NCI-H2171 (cell line): ENCODE data around the gene PCSK6.
"Not testable (repeated sequence)": the region's sequence is repeated elsewhere in the genome, so short reads cannot be mapped to it uniquely, and the experiment has no call there.

Source experiments
- DNase-seq: peaks from one replicate; lab custom pipeline; 2025; lab: John Stamatoyannopoulos, UW

Gene PCSK6

DNA sequence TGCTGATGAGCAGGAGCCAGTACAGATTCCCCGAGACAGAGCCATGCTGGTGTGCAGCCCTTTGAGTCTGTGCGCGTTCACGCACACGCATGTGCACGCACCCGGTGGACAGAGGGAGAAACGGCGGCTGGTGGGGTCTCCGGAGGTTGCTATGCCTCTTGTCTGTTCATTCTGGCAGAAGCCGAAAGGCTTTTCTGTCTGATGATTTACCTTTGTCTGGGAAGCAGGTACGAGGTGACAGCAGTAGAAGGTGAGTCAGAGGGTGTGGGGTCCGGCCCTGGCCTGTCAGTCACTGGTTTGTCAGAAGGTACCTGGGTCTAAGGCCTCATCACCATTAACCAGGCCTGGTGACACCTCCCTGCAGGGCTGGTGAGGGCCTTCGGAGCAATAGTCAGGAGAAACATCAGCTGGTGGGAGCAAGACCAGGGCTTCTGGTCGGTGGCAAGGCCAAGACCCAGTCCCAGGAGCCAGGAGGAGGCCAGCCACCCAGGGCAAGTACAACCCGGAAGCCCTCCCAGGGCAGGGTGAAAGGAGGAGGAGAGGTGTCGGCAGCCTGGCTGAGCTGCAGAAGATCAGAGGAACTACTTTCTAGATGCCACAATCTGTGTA is 7.5 kb downstream of the PCSK6 start:
- DNase-seq, result no peak

DNA sequence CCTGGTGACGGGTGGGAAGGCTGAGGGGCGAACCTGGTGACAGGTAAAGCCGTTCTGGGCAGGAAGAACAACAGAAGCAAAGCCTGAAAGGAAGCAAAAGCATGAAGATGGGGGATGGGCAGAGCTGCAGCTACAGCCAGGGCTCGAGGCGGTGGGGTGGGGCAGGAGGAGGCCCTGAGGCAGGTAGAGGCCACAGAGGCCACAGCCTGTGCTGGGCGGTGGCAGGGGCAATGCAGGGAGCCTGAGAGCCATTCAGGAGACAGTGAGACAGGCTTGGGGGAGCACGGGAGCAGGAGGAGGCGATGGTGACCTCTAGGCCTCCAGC is 8.2 kb downstream of the PCSK6 start:
- no peak for DNase-seq

DNA sequence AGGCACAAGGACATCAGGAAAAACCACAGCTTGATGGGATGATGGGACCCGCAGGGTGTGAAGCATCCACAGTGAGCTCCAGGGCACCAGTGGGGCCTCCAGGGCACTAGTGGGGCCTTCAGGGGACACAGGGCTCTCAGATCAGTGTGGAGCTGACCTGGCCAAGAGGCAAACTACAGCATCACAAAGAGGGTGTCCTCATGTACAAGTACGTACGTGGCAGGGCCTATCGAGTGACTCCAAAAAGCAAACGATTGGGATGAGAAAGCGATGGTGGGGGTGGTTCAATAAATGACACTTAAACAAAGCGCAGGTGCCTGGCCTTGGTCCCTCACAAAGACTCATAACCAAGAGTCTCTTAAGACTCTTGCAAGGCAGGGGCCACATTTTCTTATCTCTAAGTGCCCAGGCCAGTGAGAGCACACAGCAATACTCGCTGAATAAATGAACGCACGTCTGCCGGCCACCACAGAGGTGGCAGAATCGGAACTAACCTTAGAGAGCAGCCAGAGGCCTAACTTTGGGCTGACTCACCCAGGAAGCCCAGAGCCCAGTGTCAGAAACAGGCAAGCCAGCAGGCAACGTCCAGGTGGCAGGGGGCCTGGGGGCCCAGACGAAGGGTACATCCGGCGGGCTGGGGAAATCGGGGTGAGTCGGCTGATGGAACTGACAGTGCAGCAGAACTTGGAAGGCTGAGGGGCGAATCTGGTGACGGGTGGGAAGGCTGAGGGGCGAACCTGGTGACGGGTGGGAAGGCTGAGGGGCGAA is 8.7 kb downstream of the PCSK6 start:
- no peak for DNase-seq

DNA sequence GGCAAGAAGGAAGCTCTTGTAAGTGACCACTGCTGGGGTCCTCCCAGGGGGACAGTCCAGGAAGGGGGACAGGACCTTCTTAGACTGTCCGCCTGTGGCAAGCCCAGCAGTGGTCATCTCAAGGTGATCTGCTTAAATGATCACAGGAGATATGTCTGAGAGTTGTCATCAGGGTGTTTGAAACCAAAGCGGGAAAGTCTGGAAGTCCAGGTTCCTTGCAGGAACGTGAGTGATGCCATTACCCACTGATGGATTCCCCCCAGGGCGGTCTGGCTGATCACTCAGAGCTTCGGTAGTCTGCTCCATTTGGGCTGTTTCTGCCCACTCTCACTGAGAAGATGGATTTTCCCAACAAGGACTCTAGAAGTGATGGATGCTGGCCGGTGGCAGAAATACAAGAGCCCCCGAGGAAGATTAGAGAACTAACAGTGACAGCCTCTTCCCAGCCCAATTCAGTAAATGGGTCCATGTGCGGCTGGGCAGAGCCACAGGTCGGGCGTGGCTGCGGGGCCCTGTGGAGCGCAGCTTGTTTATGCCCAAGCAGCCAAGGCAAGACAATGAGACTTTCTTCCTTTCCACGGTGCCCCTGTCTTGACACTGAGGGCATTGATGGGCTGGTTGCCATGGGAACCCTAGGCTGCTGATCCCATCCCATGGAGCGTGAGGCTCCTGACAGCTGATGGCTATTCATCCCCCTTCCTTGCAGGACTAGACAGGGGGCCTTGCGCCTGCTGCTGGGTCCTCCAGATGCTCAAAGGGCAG is 9.5 kb downstream of the PCSK6 start:
- DNase-seq, result no peak

DNA sequence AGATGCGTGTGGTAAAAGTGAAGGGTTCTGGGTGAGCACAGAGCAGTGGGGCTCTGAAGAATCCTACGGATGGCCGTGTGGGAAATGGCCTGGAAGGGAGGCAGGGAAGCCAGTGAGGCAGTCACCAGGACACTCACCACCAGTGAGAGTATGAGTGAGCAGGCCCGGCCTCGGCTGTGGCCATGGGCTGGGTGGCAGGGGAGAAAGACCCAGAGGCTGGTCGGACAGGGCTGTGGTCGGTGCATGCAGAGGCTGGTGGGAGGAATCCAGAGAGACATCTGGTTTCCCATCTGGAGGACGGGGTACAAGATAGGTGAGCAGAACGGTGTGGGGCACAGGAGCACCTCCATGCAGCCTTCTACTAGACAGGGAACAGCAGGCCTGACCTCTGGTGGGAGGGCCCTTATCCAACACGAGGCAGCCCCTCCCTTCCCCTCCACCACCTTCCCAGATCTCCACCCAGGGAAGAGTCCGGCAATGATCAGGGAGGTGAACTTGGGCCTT is 10.1 kb downstream of the PCSK6 start:
- no peak for DNase-seq

DNA sequence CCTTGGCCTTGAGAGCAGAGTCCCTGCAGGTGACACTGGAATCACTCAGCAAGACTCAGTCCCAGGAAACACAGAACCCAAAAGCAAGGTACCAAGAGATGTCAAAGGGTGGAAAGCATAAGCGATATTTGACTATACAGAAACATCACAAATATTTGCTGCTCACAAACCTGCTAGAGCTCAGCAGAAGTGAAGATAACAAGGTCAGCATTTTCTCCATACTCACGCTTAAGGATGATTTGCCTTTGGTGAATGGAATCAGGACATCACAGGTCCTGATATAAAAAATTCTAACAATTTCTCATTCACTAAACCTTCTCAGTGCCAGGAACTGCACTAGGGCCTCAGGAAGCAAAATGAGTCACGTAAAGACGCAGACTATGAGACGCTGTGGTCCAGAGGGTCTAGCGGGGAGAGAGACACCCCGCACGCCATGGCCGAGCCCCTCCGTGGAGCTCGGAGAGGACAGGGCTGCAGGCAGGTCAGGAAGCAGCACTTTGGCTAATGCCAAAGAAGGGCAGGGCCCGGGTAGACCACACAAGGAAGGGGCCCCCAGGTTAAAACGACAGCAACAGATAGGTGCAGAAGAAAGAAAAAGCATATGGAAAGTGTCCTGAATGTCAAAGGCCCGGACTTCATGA is 10.7 kb downstream of the PCSK6 start:
- DNase-seq, result no peak

DNA sequence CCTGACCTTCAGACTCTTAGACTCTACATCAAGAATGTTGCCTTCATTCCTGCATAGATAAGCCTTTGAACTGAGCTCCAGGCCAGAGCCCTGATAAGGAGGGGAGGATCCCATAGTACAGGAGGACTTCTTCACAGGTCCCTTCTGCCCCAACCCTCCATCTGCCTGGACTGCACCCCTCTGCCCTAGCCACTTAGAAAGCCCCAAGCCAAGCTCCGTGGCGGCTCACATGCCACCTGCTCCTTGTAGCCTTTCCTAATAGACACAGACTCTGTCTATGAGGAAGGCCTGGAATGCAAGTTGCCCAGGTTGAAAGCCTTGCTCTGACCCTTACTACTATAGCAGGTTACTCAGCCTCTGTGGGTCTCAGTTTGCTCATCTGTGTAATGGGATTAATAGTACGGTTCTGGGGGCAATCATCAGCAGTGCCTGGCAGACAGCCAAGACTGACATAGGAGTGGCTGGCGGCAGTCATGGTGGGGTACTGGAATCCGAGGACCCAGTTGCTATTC is 11.6 kb downstream of the PCSK6 start:
- no peak for DNase-seq

DNA sequence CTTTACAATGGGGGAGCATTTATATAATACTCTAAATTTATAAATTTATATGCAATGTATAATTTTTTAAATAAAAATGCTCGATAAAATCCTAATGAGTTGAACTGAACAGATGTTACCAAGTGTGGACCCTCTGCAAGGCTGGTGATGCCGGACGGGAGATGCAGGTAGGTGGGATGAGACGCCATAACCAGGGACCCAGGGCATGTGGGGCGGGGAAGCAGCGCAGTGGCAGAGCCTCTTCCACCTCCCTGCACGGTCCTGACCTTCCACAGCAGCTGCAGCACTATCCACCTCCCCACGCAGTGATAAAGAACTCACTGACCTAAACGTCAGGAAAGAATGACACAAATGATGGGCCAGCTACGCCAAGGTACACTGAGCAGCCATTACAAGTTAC is 12.8 kb downstream of the PCSK6 start:
- no peak for DNase-seq

DNA sequence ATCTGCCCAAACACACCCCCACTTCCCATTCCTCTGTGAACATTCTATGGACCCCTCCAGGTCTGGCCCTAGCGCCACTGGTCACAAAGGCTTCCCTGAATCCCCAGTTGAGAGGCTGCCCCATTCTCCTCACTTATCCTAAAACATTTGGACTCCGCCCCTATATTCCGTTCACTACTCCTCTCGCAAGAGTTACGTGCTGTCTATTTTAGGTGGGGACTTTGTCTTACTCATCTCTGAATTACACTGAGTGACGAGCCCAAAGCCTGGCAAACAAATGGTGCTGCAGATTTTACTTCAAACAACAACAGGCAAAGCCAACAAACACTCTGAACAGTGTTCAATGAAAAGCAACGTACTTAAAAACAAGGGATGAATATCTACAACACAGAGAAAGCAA is 14.5 kb downstream of the PCSK6 start:
- no peak for DNase-seq

DNA sequence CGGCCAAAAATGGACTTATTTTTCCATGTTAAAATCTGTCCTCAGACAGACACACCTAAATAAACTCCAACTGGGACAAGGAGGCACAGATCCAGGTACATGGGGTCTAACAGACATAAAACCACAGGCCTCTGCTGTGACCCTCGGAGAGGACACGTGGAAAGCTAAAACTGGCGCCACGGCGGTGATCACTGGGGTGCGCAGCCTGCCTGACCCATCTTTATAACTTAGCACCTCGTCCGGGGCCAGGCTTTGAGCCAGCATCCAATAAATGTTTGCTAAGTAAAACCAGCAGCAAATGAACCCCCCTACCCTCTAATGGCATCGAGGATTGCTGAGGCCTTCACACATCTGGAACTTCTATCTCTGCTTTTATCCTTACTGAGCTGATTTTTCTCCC is 15.3 kb downstream of the PCSK6 start:
- no peak for DNase-seq

DNA sequence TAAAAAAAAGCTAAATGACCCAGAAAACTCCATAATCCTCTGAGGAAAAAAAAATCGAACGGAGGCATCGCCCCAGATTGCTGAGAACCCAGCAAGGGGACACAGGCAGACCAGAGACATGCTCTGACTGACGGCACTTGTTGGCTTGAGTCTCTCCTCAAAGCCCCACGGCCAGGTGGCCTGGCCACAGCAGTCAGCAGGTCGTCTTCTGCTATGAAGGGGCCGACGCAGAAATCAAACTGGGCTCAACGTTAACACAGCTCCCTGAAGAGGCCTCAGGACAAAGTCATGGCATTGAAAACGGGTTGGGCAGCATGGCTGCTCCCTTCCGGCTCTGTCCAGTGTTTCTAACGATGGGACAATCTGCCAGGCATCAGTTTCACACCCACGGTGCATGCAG is 17.5 kb downstream of the PCSK6 start:
- no peak for DNase-seq

DNA sequence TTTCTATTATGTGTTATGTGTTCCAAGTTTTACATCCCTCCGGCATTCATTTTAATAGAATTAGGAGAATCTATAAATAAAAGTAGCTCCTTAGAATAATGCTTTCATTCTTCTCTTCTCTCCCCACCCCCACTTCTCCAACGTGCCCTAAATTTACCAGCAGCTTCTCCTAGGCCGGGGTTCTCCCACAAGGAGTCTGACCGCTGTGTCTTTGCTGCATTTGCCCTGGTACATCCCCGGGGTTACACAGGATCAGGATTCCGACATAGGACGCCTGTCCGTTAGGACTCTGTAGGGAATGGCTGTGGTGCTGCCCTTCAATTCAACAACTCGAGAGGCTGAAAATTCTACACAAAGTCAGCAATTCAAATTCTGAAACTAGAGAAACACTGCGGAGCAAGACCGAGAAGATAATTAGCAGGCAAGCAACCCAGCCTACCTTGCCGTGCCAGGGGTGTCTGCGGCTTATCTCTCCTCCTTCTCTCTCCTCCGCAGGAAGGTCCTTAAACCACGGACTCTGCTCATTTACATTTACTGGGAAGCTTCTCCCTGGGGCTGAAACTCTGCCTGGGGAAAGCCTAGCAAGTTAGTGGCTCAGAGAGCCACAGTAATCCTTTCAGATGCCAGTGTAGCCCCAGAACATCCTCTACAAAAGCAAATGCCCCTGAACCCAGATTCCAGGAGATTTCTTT is 18.8 kb downstream of the PCSK6 start:
- no peak for DNase-seq

DNA sequence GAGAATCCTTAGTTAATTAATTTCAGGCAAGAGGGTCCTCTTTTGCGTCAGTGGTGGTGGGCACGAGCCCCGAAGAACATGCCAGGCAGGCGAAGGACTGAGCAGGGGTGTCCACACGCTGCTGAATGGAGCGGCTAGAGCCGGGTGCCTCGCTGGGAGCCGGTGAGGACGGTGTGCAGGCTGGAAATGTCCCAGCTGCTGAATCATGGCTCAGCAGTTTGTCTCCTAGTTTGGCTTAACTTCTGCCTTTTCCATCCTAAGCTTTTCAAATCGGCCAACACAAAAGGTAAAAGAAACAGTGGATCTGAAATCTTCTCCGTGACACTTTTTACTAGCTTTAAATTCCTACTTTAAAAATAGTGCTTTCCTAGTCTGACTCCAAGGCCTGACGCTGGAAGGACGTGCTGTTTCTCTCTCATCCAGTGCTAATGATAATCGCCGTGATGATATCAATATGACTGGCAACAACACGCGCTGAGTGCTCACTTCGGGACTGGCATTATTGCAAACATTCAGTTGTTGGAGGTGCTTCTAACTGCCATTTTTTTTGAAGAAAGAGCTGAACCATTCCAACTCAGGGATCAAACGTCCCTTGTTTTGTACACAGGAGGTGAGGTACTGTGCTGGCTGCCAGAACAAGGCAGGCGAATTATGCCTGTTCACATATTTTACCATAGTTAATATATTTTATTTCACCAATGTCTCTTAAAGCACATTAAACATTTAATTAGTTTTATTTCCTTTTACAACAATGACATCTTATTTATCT is 19.8 kb downstream of the PCSK6 start:
- DNase-seq, result no peak

DNA sequence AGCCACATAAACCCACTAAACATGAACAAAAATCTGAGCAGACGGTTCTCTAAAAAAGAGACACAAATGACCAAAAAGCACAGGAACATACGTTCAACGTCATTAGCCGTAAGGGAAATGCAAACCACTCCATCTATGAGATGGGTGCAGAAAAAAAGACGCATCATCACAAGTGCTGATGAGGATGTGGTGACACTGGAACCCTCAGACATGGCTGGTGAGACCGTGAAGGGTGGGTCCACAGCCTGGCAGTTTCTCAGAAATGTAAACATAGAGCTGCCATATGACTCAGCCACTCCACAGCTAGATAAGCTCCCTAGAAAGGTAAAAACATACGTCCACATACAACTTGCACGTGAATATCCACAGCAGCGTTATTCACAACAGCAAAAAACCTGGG is 23.3 kb downstream of the PCSK6 start:
- no peak for DNase-seq

DNA sequence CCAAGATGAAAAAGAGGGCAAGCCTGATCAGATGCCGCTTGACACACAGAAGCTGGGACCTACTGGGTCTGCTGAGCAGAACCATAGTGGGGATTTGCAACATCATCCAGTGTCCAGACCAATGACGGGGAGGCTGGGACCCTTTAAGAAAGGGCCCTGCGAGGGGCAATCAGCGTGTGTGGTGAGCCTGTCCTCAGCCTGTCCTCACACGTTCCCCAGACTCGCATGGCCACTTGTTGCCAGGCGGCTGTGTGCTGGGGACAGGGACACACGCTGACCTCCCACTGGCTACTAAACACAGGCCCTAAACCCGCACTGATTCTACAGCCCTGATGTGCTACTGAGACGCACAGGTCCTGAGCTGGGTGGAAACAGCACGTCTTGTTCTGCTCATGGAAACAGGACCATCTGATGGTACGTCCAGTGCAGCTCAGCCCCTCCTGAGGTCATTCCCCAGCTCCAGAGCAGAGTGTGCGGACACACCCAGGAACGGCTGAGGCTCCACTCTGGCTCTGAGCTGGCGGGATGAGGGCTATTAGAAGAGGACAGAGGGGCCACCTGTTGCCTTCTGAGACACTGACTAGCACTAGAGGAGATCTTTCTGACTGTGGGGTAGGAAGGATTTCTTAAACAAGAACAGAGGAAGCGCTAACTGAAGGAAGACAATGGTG is 24.4 kb downstream of the PCSK6 start:
- no peak for DNase-seq

DNA sequence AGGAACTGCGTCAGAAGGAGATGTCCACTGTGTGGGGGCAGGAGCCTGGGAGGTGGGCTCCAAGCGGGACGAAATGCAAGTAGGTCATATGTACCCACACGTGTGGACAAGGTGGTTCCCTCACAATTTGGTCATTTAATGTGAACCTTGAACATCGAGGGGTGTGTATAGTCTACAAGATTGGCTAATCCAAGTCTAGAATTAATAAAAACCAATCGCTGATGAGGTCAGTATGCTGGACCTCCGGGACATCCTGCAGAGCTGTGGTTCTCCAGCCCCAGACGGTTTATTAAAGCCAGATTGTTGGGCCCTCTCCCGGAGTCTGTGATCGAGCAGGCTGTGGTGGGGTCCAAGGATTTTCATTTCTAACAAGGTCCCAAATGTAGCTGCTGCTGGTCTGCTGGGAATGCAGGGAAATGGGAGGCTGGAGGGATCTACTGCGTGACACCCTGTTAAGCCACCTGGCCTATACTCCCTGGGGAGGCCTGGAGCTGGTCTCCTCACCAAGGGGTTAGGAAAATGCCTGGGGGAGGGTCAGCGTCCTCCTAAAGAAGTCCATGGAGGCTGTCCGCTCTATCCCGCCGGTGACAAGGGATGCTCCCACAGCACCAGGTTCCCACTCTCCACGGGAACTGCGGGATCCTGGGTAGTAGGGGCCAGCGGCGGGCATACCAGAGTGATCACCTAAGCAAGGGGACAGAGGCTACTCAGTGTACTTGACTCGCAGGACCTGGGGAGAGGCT is 25.1 kb downstream of the PCSK6 start:
- DNase-seq, result no peak

DNA sequence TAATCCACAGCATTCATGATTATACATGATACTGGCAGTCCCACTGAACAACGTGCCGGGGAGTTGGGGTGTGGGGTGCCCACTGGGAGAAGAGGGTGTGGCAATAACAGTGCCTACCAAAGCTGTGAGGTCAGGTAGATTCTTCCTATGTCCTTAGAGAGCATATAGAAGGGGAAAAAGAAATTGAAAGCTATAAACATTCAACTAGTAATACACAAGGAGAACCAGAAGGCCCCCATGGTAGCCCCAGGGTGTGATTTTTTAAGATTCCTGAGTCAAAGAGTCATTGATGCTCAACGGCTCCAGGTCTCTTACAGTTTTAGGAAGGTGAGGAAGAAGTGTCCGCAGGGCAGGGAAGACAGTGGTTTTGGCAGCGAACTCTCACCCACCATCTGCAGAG is 25.8 kb downstream of the PCSK6 start:
- DNase-seq, result not testable (repeated sequence)

DNA sequence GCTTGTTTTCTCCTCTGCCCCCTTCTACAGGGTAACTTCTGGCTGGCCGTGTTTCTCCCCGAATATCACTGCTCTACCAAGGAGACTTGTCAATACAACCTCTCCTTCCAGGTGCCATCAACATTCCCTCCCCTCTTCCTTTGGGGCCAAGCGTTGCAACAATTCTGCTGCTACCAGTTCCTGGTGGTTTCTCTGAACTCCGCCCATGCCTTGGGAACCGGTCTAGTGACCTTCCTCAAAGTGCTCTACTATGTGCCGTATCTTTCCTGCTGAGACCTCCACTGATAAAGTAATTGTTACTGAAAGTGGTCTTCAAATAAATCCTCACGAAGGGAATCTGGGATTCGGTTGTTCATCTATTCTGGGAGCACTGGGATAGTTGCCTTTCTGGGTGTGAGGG is 26.2 kb downstream of the PCSK6 start:
- DNase-seq, result no peak

DNA sequence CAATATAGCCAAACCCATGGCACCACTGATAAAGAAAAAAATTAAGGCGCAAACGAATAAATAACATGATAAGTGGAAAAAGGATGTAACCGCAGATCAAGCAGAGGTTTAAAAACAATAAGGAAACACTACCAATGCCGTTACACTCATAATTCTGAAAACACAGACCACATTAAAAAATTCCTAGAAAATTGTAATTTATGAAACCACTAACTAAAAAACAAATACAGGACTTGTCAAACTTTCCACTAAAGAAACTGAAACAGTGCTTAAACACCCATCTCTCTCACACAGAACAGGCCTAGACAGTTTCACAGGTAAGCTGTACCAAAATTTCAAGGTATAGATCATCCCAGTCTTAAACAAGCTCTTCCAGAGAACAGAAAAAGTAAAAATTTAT is 28.4 kb downstream of the PCSK6 start:
- DNase-seq, result no peak
